Activated T-cell treated with anti-CD3 and anti-CD28 coated beads, Interleukin-2, amount 50 U/mL, for 24 hours (primary cell): ENCODE data around the gene MSANTD2.

Experiments
- DNase-seq: peaks from one replicate; pipeline ENCODE4 v3.0.0-alpha.2; 2020
- H3K27ac Mint-ChIP-seq: 2 replicates; pipeline ENCODE4 v1.8.0; 2020; ENCODE audit warnings: mild to moderate bottlenecking, mixed read lengths
- H3K27me3 Mint-ChIP-seq: 2 replicates; pipeline ENCODE4 v1.8.0; 2020; ENCODE audit warnings: mixed read lengths
- H3K36me3 Mint-ChIP-seq: 2 replicates; pipeline ENCODE4 v1.8.0; 2020; ENCODE audit warnings: low read depth, mixed read lengths
- H3K4me1 Mint-ChIP-seq: 2 replicates; pipeline ENCODE4 v1.8.0; 2020; ENCODE audit warnings: low read depth, mixed read lengths
- H3K4me3 Mint-ChIP-seq: 2 replicates; pipeline ENCODE4 v1.8.0; 2020; ENCODE audit warnings: mild to moderate bottlenecking, moderate library complexity, mixed read lengths
- H3K9me3 Mint-ChIP-seq: 2 replicates; pipeline ENCODE4 v1.8.0; 2020; ENCODE audit warnings: mixed read lengths

MSANTD2 gene

GRCh38 chr11:124757320-124757719 lies 42.9 kb downstream of the MSANTD2 start:
- H3K36me3 Mint-ChIP-seq, result no peaks in the 10 kb centered on the region
- H3K9me3 Mint-ChIP-seq, result no peaks in the 10 kb centered on the region
- no peak overlapping the region for H3K27ac Mint-ChIP-seq
- peaks cover 30% of the 10 kb centered on the region for H3K4me1 Mint-ChIP-seq
- DNase-seq, result no peak
- H3K4me3 Mint-ChIP-seq, result no peak overlapping the region
- H3K27me3 Mint-ChIP-seq, result peaks cover 61% of the 10 kb centered on the region

DNA sequence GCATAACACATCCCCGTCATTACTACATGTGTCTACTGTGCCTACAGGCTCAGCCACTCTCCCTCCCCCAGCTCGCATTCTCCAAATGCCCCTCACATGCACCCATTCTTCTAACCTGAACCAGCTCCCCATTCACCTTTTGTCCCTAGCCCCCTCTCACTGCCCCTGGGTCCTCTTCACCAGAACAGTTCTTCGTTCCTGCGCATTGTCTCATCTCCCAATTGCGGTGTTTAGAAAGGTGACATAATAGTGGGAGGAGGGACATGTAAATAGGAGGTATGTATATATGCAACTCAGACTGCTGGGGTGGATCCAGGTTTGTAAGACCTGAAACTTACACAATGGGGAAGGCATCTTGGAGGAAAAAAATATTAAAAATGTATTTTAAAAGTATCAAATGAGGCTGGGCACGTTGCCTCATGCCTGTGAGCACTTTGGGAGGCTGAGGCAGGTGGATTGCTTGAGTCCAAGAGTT lies 43.4 kb downstream of the MSANTD2 start:
- H3K27me3 Mint-ChIP-seq, result peaks cover 60% of the 10 kb centered on the region

DNA sequence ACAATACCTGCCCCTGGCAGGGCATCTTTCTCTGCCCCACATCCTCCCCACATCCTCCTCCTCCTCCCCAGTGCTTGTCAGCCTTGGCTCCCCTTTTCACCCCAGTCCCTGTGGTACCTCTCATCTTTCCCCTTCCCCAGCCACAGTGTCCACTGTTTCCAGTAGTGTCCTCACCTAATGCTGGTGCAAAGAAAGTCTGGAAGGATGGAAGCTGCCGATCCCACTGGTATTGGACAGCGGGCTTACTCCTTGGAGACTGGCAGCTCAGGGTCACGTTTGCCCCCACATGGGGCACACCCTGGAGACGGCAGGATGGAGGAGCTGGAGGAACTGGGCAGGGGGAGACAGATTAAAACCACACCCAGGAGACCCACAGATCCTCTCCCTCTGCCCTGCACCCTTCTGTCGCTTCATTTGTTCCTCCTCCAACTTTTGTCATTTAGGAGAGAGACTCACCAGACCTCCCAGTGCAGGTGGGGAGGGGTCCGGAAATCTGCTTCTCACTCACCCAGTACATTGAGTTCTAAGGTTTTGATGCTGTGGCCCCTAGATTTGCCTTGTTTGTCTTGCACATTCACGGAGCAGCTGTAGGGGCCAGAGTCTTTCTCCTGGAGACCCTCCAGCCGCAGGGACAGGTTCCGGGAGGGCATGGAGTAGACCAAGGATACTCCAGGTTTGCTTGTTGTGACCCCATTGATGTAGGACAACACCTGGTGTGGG lies 44.0 kb downstream of the MSANTD2 start:
- no peak for DNase-seq
- no peak overlapping the region for H3K4me3 Mint-ChIP-seq
- no peaks in the 10 kb centered on the region for H3K9me3 Mint-ChIP-seq
- H3K27me3 Mint-ChIP-seq, result peaks cover 54% of the 10 kb centered on the region
- H3K4me1 Mint-ChIP-seq, result peaks cover 24% of the 10 kb centered on the region
- no peak overlapping the region for H3K27ac Mint-ChIP-seq
- H3K36me3 Mint-ChIP-seq, result no peaks in the 10 kb centered on the region

More for the DNA sequence above, 43.4 kb downstream of the MSANTD2 start:
- H3K4me1 Mint-ChIP-seq, result peaks cover 29% of the 10 kb centered on the region
- H3K4me3 Mint-ChIP-seq, result no peak overlapping the region
- no peaks in the 10 kb centered on the region for H3K9me3 Mint-ChIP-seq
- H3K27ac Mint-ChIP-seq, result no peak overlapping the region
- DNase-seq, result no peak
- no peaks in the 10 kb centered on the region for H3K36me3 Mint-ChIP-seq

DNA sequence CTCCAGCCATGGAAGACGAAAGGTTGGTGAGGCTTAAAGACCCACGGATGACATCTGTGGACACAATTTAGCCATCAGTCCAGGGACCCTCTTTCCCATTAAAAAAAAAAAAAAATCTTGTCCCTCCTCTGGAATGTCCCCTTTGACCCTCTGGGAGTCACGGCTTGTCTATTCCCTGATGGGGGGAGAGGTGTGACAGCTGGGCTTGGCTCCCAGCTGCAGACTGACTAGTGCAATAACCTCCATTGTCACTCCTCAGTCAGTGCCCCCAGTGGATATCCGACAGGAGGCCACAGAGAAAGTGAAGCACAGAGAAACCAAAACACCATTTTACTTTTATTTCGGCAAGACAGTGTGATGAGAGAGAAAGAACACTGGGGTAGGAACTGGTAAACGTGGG lies 45.5 kb downstream of the MSANTD2 start:
- Mint-ChIP-seq H3K4me1 (peaks cover 16% of the 10 kb centered on the region), H3K27ac (no peak overlapping the region), H3K4me3 (no peak overlapping the region), H3K36me3 (no peaks in the 10 kb centered on the region), H3K9me3 (no peaks in the 10 kb centered on the region), H3K27me3 (peaks cover 42% of the 10 kb centered on the region)
- DNase-seq, result no peak

- peaks cover 13% of the 10 kb centered on the region for H3K4me1 Mint-ChIP-seq
- DNase-seq, result no peak
Measured at GRCh38 chr11:124754309-124754708, 45.9 kb downstream of the MSANTD2 start.

DNA sequence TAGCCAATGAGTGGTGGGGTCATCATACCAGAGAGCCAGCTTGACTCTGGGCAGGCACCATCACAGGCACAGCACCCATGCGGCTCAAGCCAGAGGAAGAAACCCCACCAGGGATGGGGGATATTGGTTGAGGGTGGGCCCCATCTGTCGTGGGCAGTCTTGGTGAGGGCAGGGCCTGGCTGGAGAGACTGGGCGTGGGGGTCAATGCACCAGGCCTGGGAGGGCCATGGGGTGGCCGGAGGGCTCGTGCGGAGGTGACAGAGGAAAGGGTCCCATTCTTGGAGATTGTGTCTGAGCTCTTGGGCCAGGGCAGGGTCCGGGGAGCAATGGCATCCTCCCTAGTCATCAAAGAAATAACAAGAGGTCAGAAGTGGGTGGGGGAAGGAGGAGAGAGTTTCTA lies 46.6 kb downstream of the MSANTD2 start:
- DNase-seq, result no peak
- no peaks in the 10 kb centered on the region for H3K36me3 Mint-ChIP-seq
- no peak overlapping the region for H3K4me3 Mint-ChIP-seq
- peaks cover 10% of the 10 kb centered on the region for H3K4me1 Mint-ChIP-seq
- no peak overlapping the region for H3K27ac Mint-ChIP-seq
- H3K9me3 Mint-ChIP-seq, result no peaks in the 10 kb centered on the region
- H3K27me3 Mint-ChIP-seq, result peaks cover 32% of the 10 kb centered on the region

More at GRCh38 chr11:124754309-124754708, 45.9 kb downstream of the MSANTD2 start:
- peaks cover 39% of the 10 kb centered on the region for H3K27me3 Mint-ChIP-seq
- H3K9me3 Mint-ChIP-seq, result no peaks in the 10 kb centered on the region
- no peak overlapping the region for H3K4me3 Mint-ChIP-seq
- H3K27ac Mint-ChIP-seq, result no peak overlapping the region
- H3K36me3 Mint-ChIP-seq, result no peaks in the 10 kb centered on the region

DNA sequence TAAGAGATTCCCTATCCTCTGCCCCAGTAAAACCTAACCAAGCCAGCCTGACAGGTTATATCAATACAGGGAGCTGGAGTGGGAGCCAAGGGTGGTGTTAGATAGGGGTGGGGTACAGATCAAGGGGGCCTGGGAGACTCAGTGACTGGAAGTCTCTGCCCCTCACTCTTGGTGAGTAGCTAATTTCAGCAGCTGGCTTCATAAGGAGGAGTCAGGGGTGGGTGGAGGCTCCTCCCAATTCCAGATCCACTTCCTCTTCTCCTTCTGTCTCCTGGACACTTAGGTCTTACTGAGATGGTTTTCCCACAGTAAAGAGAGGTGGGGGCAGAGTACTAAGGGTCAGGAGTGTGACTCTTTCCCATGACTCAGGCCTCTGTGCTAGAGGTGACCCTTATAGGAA lies 47.0 kb downstream of the MSANTD2 start:
- Mint-ChIP-seq H3K27ac (no peak overlapping the region), H3K36me3 (no peaks in the 10 kb centered on the region), H3K4me1 (peaks cover 6% of the 10 kb centered on the region), H3K27me3 (peaks cover 28% of the 10 kb centered on the region), H3K4me3 (no peak overlapping the region), H3K9me3 (no peaks in the 10 kb centered on the region)
- no peak for DNase-seq

GRCh38 chr11:124752471-124753102 lies 47.6 kb downstream of the MSANTD2 start:
- H3K27ac Mint-ChIP-seq, result no peak overlapping the region

GRCh38 chr11:124751741-124752470 lies 48.3 kb downstream of the MSANTD2 start, which contains the start of gene VSIG2:
VSIG2 (minus strand) TSS chr11:124752255; CDS start chr11:124752137, 118 bp downstream.
- Mint-ChIP-seq H3K4me3 (no peak within 1 kb of the TSS), H3K27ac (no peak within 1 kb of the TSS), H3K36me3 (no peaks in the 10 kb centered on the region), H3K9me3 (no peaks in the 10 kb centered on the region), H3K27me3 (peaks cover 15% of the 10 kb centered on the region), H3K4me1 (peaks cover 3% of the 10 kb centered on the region)
- no peak for DNase-seq

More at GRCh38 chr11:124752471-124753102, 47.6 kb downstream of the MSANTD2 start:
- H3K4me3 Mint-ChIP-seq, result no peak overlapping the region
- peaks cover 22% of the 10 kb centered on the region for H3K27me3 Mint-ChIP-seq
- no peaks in the 10 kb centered on the region for H3K9me3 Mint-ChIP-seq
- DNase-seq, result no peak
- no peaks in the 10 kb centered on the region for H3K36me3 Mint-ChIP-seq
- peaks cover 1% of the 10 kb centered on the region for H3K4me1 Mint-ChIP-seq

GRCh38 chr11:124751391-124751740 lies 48.8 kb downstream of the MSANTD2 start:
- peaks cover 4% of the 10 kb centered on the region for H3K36me3 Mint-ChIP-seq
- H3K4me1 Mint-ChIP-seq, result peaks cover 7% of the 10 kb centered on the region
- peaks cover 9% of the 10 kb centered on the region for H3K27me3 Mint-ChIP-seq
- H3K4me3 Mint-ChIP-seq, result no peak overlapping the region
- no peak overlapping the region for H3K27ac Mint-ChIP-seq
- H3K9me3 Mint-ChIP-seq, result no peaks in the 10 kb centered on the region
- DNase-seq, result no peak

GRCh38 chr11:124749912-124750311 lies 50.3 kb downstream of the MSANTD2 start:
- H3K27ac Mint-ChIP-seq, result no peak overlapping the region
- no peak overlapping the region for H3K4me3 Mint-ChIP-seq
- no peaks in the 10 kb centered on the region for H3K9me3 Mint-ChIP-seq
- H3K4me1 Mint-ChIP-seq, result peaks cover 12% of the 10 kb centered on the region
- no peak for DNase-seq
- H3K27me3 Mint-ChIP-seq, result peaks cover 3% of the 10 kb centered on the region
- peaks cover 4% of the 10 kb centered on the region for H3K36me3 Mint-ChIP-seq

- H3K4me3 Mint-ChIP-seq, result no peak overlapping the region
- peaks cover 4% of the 10 kb centered on the region for H3K36me3 Mint-ChIP-seq
- peaks cover 3% of the 10 kb centered on the region for H3K27me3 Mint-ChIP-seq
- no peaks in the 10 kb centered on the region for H3K9me3 Mint-ChIP-seq
- H3K4me1 Mint-ChIP-seq, result peaks cover 12% of the 10 kb centered on the region
- H3K27ac Mint-ChIP-seq, result no peak overlapping the region
- DNase-seq, result no peak
Measured at GRCh38 chr11:124748481-124749343, 51.5 kb downstream of the MSANTD2 start.

DNA sequence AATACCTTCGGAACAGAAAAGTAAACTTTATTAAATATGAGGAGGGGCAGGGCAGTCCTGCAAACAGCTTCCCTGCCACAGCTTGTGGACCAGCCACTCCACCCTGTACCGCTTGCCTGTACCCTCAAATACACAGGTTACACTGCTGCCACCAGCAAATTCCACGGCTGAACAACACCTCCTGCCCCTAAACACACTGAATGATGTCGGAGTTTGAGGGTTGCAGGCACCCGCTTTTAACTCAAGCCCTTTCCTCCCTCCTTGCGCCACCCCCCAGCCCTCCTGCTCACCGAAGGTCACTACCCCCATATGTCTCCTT lies 52.1 kb downstream of the MSANTD2 start:
- Mint-ChIP-seq H3K4me3 (no peak overlapping the region), H3K27me3 (peaks cover 3% of the 10 kb centered on the region), H3K27ac (no peak overlapping the region), H3K9me3 (no peaks in the 10 kb centered on the region), H3K4me1 (peaks cover 12% of the 10 kb centered on the region), H3K36me3 (peaks cover 4% of the 10 kb centered on the region)
- DNase-seq, result no peak

DNA sequence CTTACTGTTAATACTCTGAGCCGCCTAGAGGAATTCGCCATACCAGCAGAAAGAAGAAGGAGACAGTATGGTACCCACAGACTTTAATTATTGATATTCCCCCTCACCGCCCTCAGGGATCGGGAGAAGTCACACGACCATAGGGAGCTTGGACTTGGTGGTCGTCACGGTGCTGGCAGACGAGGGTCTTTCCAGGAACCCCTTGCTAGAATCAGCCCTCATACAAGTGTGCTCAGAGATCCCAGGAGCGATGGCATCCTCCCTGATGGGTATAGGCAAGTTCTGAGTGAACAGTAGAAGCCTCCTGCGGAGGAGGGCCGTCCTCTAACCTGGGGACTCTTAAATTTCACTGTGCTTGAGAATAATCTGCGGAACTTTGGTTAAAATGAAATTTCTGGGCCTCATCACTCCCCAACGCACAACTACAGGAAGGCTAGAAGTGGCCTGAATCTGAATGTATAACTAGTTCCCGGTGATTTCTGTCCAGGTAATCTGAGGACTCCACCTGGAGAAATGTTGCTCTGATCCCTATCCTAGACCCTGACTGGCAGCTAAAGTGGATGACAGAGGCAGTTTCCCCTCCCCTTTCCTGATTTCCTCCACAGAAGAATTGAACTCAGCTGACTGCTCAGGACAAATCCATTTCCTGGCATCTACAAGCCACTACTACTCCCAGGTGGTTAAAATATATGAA lies 52.7 kb downstream of the MSANTD2 start:
- peaks cover 3% of the 10 kb centered on the region for H3K27me3 Mint-ChIP-seq
- peaks cover 12% of the 10 kb centered on the region for H3K4me1 Mint-ChIP-seq
- H3K9me3 Mint-ChIP-seq, result no peaks in the 10 kb centered on the region
- H3K4me3 Mint-ChIP-seq, result peak overlapping the region; percentile 86
- no peak for DNase-seq
- no peak overlapping the region for H3K27ac Mint-ChIP-seq
- peaks cover 4% of the 10 kb centered on the region for H3K36me3 Mint-ChIP-seq
